WI38 (cell line): ENCODE data around the gene MYOM1.

Experiments used
- H3K4me3 ChIP-seq: 2 replicates; pipeline ENCODE4 v1.5.1; 2011; ENCODE audit warnings: low read depth, mild to moderate bottlenecking, control low read depth, low read length
- CTCF ChIP-seq: IDR thresholded peaks from 2 replicates; pipeline ENCODE4 v1.5.1; 2012; ENCODE audit warnings: low read depth, mild to moderate bottlenecking, control low read depth, low read length

MYOM1 gene

GRCh38 chr18:3238742-3239141 lies 19.0 kb upstream of the MYOM1 start:
- TF ChIP-seq CTCF = no peak
- H3K4me3 ChIP-seq = no peak overlapping the region

- no peak for TF ChIP-seq CTCF
- H3K4me3 ChIP-seq = no peak overlapping the region
These were observed 16.7 kb upstream of the MYOM1 start for GRCh38 chr18:3236470-3236869.

- no peak for TF ChIP-seq CTCF
- H3K4me3 ChIP-seq = no peak overlapping the region
These were observed 16.1 kb upstream of the MYOM1 start for GRCh38 chr18:3235846-3236245.

GRCh38 chr18:3234457-3234856 lies 14.7 kb upstream of the MYOM1 start:
- H3K4me3 ChIP-seq = no peak overlapping the region
- TF ChIP-seq CTCF = no peak

GRCh38 chr18:3233433-3234168 lies 13.8 kb upstream of the MYOM1 start:
- no peak for TF ChIP-seq CTCF
- no peak overlapping the region for H3K4me3 ChIP-seq

GRCh38 chr18:3233004-3233403 lies 13.2 kb upstream of the MYOM1 start:
- H3K4me3 ChIP-seq = no peak overlapping the region
- no peak for TF ChIP-seq CTCF

GRCh38 chr18:3230401-3231334 lies 10.9 kb upstream of the MYOM1 start:
- H3K4me3 ChIP-seq = no peak overlapping the region
- no peak for TF ChIP-seq CTCF
